Fibroblast of the aortic adventitia (primary cell): ENCODE data around the gene MUS81. TPM values are rescaled to one million over a fixed set of nuclear protein-coding genes. Genes with fewer than 3 reads are reported as not detected.
A peak's percentile ranks its signal among the peaks of the same experiment; 100 is the strongest.
"Not testable (repeated sequence)": the region's sequence is repeated elsewhere in the genome, so short reads cannot be mapped to it uniquely, and the experiment has no call there.

Source experiments
- DNase-seq: peaks from one replicate; pipeline ENCODE4 v3.0.0-alpha.2; 2010; ENCODE audit warnings: low read depth
- H3K4me3 ChIP-seq: 2 replicates; pipeline ENCODE4 v1.5.1; 2011; ENCODE audit warnings: low read depth, mild to moderate bottlenecking, control low read depth, low read length, moderate library complexity
- total RNA-seq: library from RNA; depleted of rRNA; stranded (reverse); fragments of >200 nt; gene quantifications from 2 replicates; pipeline ENCODE4 v1.2.3, GENCODE V29; 2012; ENCODE audit warnings: low replicate concordance
- TF ChIP-seq, protein P1 (sequence below): IDR thresholded peaks from 2 replicates; pipeline ENCODE4 v1.5.1; 2011; ENCODE audit warnings: mild to moderate bottlenecking, low read length, control low read depth, inconsistent platforms; ENCODE audit not compliant: insufficient read depth

Gene MUS81
- total RNA-seq, 1 donor: 31.8 TPM

DNA sequence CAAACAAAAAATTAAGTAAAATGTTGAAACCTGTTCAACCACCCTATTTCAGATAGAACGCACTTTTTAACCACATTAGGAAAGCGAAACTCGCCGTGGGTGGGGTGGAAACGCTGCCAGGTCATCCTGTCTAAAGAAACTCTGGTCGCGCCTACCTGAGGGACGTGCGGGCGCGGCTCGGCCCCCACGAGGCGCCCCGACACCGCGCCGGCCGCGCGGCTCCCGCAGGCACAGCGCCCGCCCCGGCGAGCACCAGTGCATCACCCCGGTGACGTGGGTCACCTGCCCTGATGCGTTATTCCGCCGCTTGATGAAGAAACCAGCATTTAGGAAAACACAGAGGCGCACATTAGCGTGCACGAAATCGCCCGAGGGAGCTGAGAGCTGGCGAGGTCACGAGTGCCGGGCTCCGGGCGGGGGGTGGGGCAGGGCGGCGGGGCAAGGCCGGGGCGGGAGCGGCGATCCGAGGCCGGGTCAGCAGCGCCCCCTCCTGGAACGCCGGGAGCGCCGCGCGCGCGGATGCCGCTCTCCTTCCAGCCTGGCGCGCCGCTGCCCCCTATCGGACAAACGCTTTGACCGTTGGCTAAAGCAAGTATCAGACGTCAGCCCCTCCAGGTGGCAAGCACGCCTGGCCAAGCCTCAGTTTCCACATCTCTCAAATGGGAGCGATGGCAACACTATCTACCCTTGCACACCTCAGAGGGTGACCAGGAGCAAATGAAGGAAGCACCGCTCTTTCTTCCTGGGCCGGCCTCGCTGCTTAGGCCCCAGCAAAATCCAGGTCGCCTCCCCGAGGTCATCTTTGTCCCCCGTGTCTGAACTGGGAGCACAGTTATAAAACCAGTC lies 42.2 kb upstream of the MUS81 start:
- DNase-seq: peak; percentile 85
- TF ChIP-seq, protein P1, sequence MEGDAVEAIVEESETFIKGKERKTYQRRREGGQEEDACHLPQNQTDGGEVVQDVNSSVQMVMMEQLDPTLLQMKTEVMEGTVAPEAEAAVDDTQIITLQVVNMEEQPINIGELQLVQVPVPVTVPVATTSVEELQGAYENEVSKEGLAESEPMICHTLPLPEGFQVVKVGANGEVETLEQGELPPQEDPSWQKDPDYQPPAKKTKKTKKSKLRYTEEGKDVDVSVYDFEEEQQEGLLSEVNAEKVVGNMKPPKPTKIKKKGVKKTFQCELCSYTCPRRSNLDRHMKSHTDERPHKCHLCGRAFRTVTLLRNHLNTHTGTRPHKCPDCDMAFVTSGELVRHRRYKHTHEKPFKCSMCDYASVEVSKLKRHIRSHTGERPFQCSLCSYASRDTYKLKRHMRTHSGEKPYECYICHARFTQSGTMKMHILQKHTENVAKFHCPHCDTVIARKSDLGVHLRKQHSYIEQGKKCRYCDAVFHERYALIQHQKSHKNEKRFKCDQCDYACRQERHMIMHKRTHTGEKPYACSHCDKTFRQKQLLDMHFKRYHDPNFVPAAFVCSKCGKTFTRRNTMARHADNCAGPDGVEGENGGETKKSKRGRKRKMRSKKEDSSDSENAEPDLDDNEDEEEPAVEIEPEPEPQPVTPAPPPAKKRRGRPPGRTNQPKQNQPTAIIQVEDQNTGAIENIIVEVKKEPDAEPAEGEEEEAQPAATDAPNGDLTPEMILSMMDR: peak; percentile 91
- peak overlapping the region; percentile 81 for H3K4me3 ChIP-seq

DNA sequence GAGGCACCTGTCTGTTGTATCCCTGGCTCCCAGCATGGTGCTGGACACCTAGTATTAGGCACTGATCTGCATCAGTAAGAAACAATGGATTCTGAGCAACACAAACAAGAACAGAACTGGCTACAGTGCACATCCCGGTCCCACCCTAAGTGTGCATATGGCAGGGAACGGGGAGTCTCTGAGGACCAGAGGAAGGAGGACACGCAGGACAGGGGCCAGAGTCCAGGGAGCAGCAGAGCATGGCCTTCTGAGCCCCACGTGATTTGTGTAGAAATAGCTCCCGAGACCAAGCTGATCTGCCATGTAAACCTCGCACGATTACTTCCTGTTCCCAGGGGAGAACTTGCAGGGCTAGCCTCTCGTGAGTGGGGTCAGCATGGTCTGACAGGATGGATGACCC lies 39.1 kb upstream of the MUS81 start:
- TF ChIP-seq, protein P1: no peak
- no peak overlapping the region for H3K4me3 ChIP-seq
- DNase-seq: no peak

DNA sequence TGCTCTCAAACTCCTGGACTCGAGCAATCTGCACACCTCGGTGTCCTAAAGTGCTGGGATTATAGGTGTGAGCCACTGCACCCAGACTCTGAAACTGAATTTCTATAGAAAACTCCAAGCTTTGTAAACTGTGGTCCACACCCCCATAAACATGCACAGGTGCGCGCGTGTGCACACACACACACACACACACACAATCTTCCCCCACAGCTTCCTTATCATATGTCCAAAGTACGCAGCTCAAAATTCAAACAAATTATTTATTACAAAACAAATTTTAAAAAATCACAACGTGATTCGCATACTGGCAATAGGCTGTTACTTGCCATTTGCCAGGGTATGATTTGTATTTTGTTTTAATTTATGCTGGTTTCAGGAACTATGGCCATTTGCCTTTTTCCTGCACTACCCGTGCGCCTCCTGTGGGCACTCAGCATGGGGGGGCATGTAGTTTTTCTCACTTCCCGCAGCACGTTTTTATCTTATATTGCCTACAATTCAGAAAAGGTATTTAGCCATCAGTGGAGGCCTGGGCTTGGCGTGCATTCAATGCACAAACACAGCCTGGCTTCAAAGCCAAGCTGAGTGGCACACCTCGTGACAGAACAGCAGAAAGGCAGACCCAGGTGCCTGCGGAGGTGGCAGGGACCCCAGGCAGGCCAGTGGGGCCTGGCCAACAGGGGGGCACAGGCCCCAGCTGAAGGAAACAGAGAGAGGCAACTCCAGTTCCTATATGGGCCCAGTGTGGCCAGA lies 37.3 kb upstream of the MUS81 start:
- TF ChIP-seq, protein P1: no peak
- no peak for DNase-seq

DNA sequence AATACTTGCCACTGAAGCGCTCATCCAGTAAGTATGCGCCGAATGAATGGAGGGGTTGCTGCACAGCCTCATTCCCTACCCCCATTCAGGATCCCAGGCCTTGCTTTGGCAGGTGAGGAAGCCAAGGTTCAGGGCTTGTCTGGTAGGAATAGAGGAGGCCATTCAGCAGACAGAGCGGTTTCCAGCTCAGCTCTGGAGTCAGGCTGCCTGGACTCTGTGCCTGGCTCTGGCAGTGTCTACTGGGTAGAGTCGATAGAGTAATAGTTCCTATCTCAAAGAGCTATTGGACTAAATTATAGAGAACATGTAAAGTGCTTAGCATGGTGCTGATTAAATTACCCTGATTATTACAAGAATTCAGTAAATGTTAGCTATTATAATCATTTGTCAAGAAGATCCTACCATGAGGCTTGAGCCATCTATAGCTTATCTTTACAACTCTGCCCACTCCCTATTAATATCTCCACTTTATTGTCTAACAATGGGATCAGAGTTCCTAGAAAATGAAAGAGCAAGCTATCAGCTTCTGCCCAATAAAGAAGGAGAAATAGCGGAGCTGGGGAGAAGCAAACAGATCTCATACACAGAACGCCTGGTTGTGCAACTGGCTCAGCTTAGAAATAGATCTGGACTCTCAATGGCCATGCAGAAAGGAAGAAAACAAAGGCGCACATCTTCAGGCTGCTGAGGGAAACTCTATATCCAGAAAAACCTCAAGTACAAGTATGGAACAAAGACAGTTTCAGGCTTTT lies 33.1 kb upstream of the MUS81 start:
- TF ChIP-seq, protein P1: no peak
- no peak overlapping the region for H3K4me3 ChIP-seq
- DNase-seq: no peak

More for the DNA sequence above, 37.3 kb upstream of the MUS81 start:
- no peak overlapping the region for H3K4me3 ChIP-seq

DNA sequence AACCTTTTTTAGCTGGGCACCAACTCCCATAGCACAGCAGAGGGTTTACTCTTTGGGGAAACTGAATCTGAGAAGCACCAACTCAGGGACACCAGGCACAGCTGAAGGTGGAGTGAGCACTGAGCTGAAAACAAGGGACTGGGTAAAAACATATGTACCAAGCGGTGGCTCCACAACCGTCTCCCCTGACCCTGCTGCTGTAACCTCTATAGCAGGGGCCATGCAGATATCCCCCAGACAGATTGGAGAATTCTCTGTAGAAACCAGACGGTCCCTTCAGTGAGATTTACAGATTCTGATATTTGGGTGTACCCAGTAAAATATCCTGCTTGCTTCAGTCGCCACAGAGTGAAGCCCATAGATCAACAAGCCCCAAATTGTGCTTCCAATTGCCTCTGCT lies 30.8 kb upstream of the MUS81 start:
- TF ChIP-seq, protein P1: no peak
- no peak overlapping the region for H3K4me3 ChIP-seq

DNA sequence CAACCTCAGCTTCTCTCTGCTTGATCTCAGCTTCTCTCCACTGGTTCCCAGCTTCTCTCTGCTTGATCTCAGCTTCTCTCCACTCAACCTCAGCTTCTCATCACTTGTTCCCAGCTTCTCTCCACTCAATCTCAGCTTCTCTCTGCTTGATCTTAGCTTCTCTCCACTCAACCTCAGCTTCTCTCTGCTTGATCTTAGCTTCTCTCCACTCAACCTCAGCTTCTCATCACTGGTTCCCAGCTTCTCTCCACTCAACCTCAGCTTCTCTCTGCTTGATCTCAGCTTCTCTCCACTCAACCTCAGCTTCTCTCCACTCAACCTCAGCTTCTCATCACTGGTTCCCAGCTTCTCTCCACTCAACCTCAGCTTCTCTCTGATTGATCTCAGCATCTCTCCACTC lies 28.0 kb upstream of the MUS81 start:
- DNase-seq, H3K4me3 ChIP-seq: not testable (repeated sequence)

More for the DNA sequence above, 30.8 kb upstream of the MUS81 start:
- DNase-seq: no peak
